Neural progenitor cell (in vitro differentiated cells): ENCODE data around the gene RPAP3. TPM values are rescaled to one million over a fixed set of nuclear protein-coding genes. Genes with fewer than 3 reads are reported as not detected.

Experiments used
- DNase-seq: peaks from one replicate; pipeline ENCODE4 v3.0.0-alpha.2; 2016; ENCODE audit warnings: low spot score
- H2AFZ ChIP-seq: fragments of 200-600 bp; sonication (generic); replicated peaks from 2 replicates; pipeline ENCODE4 v1.6.1; 2016; ENCODE audit warnings: antibody characterized with exemption
- H3F3A ChIP-seq: fragments of 200-600 bp; sonication (generic); 2 replicates; pipeline ENCODE4 v1.6.1; 2016; ENCODE audit warnings: antibody characterized with exemption, low read depth
- H3K27ac ChIP-seq: fragments of 200-600 bp; sonication (generic); 2 replicates; pipeline ENCODE4 v1.5.1; 2016; ENCODE audit warnings: mild to moderate bottlenecking
- H3K27me3 ChIP-seq: fragments of 200-600 bp; sonication (generic); 2 replicates; pipeline ENCODE4 v1.6.1; 2016; ENCODE audit warnings: mild to moderate bottlenecking, moderate library complexity
- H3K36me3 ChIP-seq: fragments of 200-600 bp; sonication (generic); 2 replicates; pipeline ENCODE4 v1.5.1; 2016
- H3K4me1 ChIP-seq: fragments of 200-600 bp; sonication (generic); 2 replicates; pipeline ENCODE4 v1.6.1; 2016; ENCODE audit warnings: mixed run types
- H3K4me2 ChIP-seq: fragments of 200-600 bp; sonication (generic); 2 replicates; pipeline ENCODE4 v1.6.1; 2016
- H3K4me3 ChIP-seq: fragments of 200-600 bp; sonication (generic); 2 replicates; pipeline ENCODE4 v1.5.1; 2016
- H3K79me2 ChIP-seq: fragments of 200-600 bp; sonication (generic); 2 replicates; pipeline ENCODE4 v1.6.1; 2016; ENCODE audit warnings: low read depth
- H3K9ac ChIP-seq: fragments of 200-600 bp; sonication (generic); 2 replicates; pipeline ENCODE4 v1.6.1; 2016
- H3K9me3 ChIP-seq: fragments of 200-600 bp; sonication (generic); 2 replicates; pipeline ENCODE4 v1.5.1; 2016; ENCODE audit warnings: low read depth
- H4K20me1 ChIP-seq: fragments of 200-600 bp; sonication (generic); 2 replicates; pipeline ENCODE4 v1.6.1; 2016; ENCODE audit warnings: low read depth
- H3K27ac Mint-ChIP-seq: 3 replicates; pipeline ENCODE4 v1.8.0; 2021; ENCODE audit warnings: mixed read lengths
- H3K27me3 Mint-ChIP-seq: 2 replicates; pipeline ENCODE4 v1.8.0; 2022; ENCODE audit warnings: low read depth, mild to moderate bottlenecking, inconsistent platforms, moderate library complexity, mixed read lengths; ENCODE audit not compliant: insufficient read depth
- H3K36me3 Mint-ChIP-seq: 3 replicates; pipeline ENCODE4 v1.8.0; 2021; ENCODE audit warnings: mixed read lengths
- H3K4me1 Mint-ChIP-seq: 3 replicates; pipeline ENCODE4 v1.8.0; 2021; ENCODE audit warnings: mixed read lengths
- H3K4me3 Mint-ChIP-seq: 3 replicates; pipeline ENCODE4 v1.8.0; 2021; ENCODE audit warnings: mild to moderate bottlenecking, moderate library complexity, mixed read lengths
- H3K9me3 Mint-ChIP-seq: 3 replicates; pipeline ENCODE4 v1.8.0; 2020; ENCODE audit warnings: mixed read lengths
- EZH2 ChIP-seq: fragments of 200-600 bp; sonication (generic); IDR thresholded peaks from 2 replicates; pipeline ENCODE4 v1.6.1; 2017; ENCODE audit warnings: antibody characterized with exemption, mild to moderate bottlenecking, moderate library complexity
- EZH2phosphoT487 ChIP-seq: fragments of 200-600 bp; sonication (generic); IDR thresholded peaks from 2 replicates; pipeline ENCODE4 v1.6.1; 2017; ENCODE audit warnings: antibody characterized with exemption
- total RNA-seq: library from RNA; depleted of rRNA; stranded (reverse); fragments of >200 nt; gene quantifications from 2 replicates; pipeline ENCODE4 v1.2.3, GENCODE V29; 2015; ENCODE audit warnings: low replicate concordance
- TF ChIP-seq, protein P1 (sequence below): fragments of 200-600 bp; sonication (generic); IDR thresholded peaks from 2 replicates; pipeline ENCODE4 v1.5.1; 2017; ENCODE audit warnings: antibody characterized with exemption, mild to moderate bottlenecking

Gene RPAP3
- total RNA-seq, 1 donor from 2014 or later = 61.9 TPM

GRCh38 chr12:47704719-47705118, 1.1 kb downstream of the RPAP3 start:
- Mint-ChIP-seq H3K9me3 (no peaks in the 10 kb centered on the region), H3K4me1 (peaks cover 24% of the 10 kb centered on the region), H3K27ac (peak overlapping the region; percentile 8), H3K4me3 (peak overlapping the region; percentile 86), H3K36me3 (peaks cover 5% of the 10 kb centered on the region), H3K27me3 (no peaks in the 10 kb centered on the region)
- Histone ChIP-seq H3K4me3 (peak overlapping the region; percentile 81), H3F3A (peaks cover 4% of the 10 kb centered on the region), H3K79me2 (peaks cover 56% of the 10 kb centered on the region), H3K9ac (no peak overlapping the region), H3K4me1 (peaks cover 4% of the 10 kb centered on the region), H3K4me2 (peak overlapping the region; percentile 93), H3K27ac (no peak overlapping the region), H4K20me1 (peaks cover 9% of the 10 kb centered on the region), H3K27me3 (no peaks in the 10 kb centered on the region), H3K9me3 (no peaks in the 10 kb centered on the region), H2AFZ (no peak overlapping the region), H3K36me3 (peaks cover 7% of the 10 kb centered on the region)
- TF ChIP-seq EZH2phosphoT487 (no peak), EZH2 (no peak)
- TF ChIP-seq, protein P1, sequence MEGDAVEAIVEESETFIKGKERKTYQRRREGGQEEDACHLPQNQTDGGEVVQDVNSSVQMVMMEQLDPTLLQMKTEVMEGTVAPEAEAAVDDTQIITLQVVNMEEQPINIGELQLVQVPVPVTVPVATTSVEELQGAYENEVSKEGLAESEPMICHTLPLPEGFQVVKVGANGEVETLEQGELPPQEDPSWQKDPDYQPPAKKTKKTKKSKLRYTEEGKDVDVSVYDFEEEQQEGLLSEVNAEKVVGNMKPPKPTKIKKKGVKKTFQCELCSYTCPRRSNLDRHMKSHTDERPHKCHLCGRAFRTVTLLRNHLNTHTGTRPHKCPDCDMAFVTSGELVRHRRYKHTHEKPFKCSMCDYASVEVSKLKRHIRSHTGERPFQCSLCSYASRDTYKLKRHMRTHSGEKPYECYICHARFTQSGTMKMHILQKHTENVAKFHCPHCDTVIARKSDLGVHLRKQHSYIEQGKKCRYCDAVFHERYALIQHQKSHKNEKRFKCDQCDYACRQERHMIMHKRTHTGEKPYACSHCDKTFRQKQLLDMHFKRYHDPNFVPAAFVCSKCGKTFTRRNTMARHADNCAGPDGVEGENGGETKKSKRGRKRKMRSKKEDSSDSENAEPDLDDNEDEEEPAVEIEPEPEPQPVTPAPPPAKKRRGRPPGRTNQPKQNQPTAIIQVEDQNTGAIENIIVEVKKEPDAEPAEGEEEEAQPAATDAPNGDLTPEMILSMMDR = no peak
- DNase-seq = no peak

GRCh38 chr12:47700263-47700662, 5.6 kb downstream of the RPAP3 start:
- Histone ChIP-seq H3K4me1 (no peaks in the 10 kb centered on the region), H3F3A (peaks cover 2% of the 10 kb centered on the region), H2AFZ (no peak overlapping the region), H3K9me3 (no peaks in the 10 kb centered on the region), H3K9ac (no peak overlapping the region), H3K27me3 (no peaks in the 10 kb centered on the region), H3K4me3 (no peak overlapping the region), H3K27ac (no peak overlapping the region), H4K20me1 (peaks cover 12% of the 10 kb centered on the region), H3K36me3 (peaks cover 12% of the 10 kb centered on the region), H3K4me2 (no peak overlapping the region), H3K79me2 (peaks cover 46% of the 10 kb centered on the region)
- Mint-ChIP-seq H3K4me3 (no peak overlapping the region), H3K4me1 (peaks cover 13% of the 10 kb centered on the region), H3K27me3 (no peaks in the 10 kb centered on the region), H3K27ac (no peak overlapping the region), H3K9me3 (no peaks in the 10 kb centered on the region), H3K36me3 (peaks cover 23% of the 10 kb centered on the region)
- TF ChIP-seq EZH2phosphoT487 (no peak), EZH2 (no peak)
- TF ChIP-seq, protein P1 = no peak
- no peak for DNase-seq

- Histone ChIP-seq H3K9ac (no peak overlapping the region), H3K79me2 (peaks cover 30% of the 10 kb centered on the region), H3K9me3 (no peaks in the 10 kb centered on the region), H3K36me3 (peaks cover 17% of the 10 kb centered on the region), H3K4me1 (no peaks in the 10 kb centered on the region), H3K27ac (no peak overlapping the region), H2AFZ (no peak overlapping the region), H4K20me1 (peaks cover 12% of the 10 kb centered on the region), H3K4me3 (no peak overlapping the region), H3K4me2 (no peak overlapping the region), H3F3A (no peaks in the 10 kb centered on the region), H3K27me3 (no peaks in the 10 kb centered on the region)
- Mint-ChIP-seq H3K4me1 (peaks cover 4% of the 10 kb centered on the region), H3K9me3 (no peaks in the 10 kb centered on the region), H3K27ac (no peak overlapping the region), H3K36me3 (peaks cover 32% of the 10 kb centered on the region), H3K27me3 (no peaks in the 10 kb centered on the region), H3K4me3 (no peak overlapping the region)
- DNase-seq = no peak
- TF ChIP-seq, protein P1 = no peak
- no peak for TF ChIP-seq EZH2
Observed at GRCh38 chr12:47698631-47699030, 7.2 kb downstream of the RPAP3 start.
